ENCODE results near the gene SYNDIG1. TPM values are rescaled to one million over a fixed set of nuclear protein-coding genes. Genes with fewer than 3 reads are reported as not detected.

SYNDIG1 gene
- total and polyA plus RNA-seq, 2 donors (not counting 1 experiment from before 2014, with no cell fraction given), result not detected

DNA sequence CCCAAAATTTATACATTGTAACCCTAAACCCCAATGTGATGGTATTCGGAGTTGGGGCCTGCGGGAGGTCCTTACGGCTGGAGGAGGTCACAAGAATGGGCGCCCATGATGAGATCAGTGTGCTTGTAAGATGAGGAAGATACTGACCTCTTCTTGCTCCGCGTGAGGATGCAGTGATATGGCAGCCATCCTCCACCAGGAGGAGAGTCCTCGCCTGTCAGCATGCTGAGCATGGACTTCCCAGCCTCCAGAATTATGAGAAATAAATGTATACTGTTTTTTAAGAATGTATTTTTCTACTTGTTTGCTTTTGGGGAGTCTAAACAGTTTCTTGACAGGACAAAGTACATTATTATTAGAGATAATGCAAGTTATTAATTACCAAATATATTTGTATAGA lies 8.7 kb upstream of the SYNDIG1 start:
- no peaks in the 10 kb centered on the region for H3K4me1 ChIP-seq (ENCODE audit: control insufficient read depth in 2 of 2, insufficient read depth in 2 of 2, low read length in 2 of 2)
- no peaks in the 10 kb centered on the region for H3K9me3 ChIP-seq (ENCODE audit: control extremely low read depth in 1 of 3, control insufficient read depth in 2 of 3, insufficient read depth in 1 of 3, low read length in 2 of 3)
- no peaks in the 10 kb centered on the region for H3K36me3 ChIP-seq (replicated peaks in 1 of 2; ENCODE audit: control extremely low read depth in 1 of 2, control insufficient read depth in 1 of 2, extremely low read depth in 1 of 2, insufficient read depth in 2 of 2, low read length in 1 of 2)
- DNase-seq (no peak), ATAC-seq (ENCODE audit: low read depth) (no peak)
- H3K79me2 ChIP-seq (ENCODE audit: control insufficient read depth, insufficient read depth, low read length), result no peaks in the 10 kb centered on the region
- H3K27me3 Mint-ChIP-seq, result peaks cover 10% of the 10 kb centered on the region
- no peaks in the 10 kb centered on the region for H3K9me3 Mint-ChIP-seq (ENCODE audit: insufficient read depth)
- 94% methylated on average over 3 of the region's 7 CpGs for WGBS (ENCODE audit: insufficient coverage)
- no peak overlapping the region for H3K4me2 ChIP-seq (replicated peaks; ENCODE audit: low read depth, low read length, poor library complexity, severe bottlenecking)
- H3K27me3 ChIP-seq (replicated peaks in 1 of 4; ENCODE audit: control extremely low read depth in 1 of 4, control insufficient read depth in 3 of 4, insufficient read depth in 4 of 4, low read length in 3 of 4), result peaks cover 0 to 3% (median 0%) of the 10 kb centered on the region in 4 experiments
- H3K27ac Mint-ChIP-seq, result no peak overlapping the region
- no peak overlapping the region for H3K9ac ChIP-seq (ENCODE audit: low read length)
- intact Hi-C loops (cut with micrococcal nuclease), result no loop called here
- H2AFZ ChIP-seq (ENCODE audit: insufficient read depth, low read depth, low read length, poor library complexity, severe bottlenecking), result no peak overlapping the region
- H3K4me1 Mint-ChIP-seq, result no peaks in the 10 kb centered on the region
- no peak overlapping the region for H3K4me3 Mint-ChIP-seq
- ChIA-PET CTCF (no interaction called here), POLR2A (no interaction called here)
- H3K27ac ChIP-seq (ENCODE audit: low read length in 2 of 2), result no peak overlapping the region
- no peaks in the 10 kb centered on the region for H4K20me1 ChIP-seq (ENCODE audit: control insufficient read depth, insufficient read depth, low read length, poor library complexity, severe bottlenecking)
- no peak for TF ChIP-seq EZH2 (IDR thresholded peaks at IDR 0.05; ENCODE audit: borderline replicate concordance, insufficient read depth, low read depth, low read length, poor library complexity, severe bottlenecking)
- TF ChIP-seq, protein P1, sequence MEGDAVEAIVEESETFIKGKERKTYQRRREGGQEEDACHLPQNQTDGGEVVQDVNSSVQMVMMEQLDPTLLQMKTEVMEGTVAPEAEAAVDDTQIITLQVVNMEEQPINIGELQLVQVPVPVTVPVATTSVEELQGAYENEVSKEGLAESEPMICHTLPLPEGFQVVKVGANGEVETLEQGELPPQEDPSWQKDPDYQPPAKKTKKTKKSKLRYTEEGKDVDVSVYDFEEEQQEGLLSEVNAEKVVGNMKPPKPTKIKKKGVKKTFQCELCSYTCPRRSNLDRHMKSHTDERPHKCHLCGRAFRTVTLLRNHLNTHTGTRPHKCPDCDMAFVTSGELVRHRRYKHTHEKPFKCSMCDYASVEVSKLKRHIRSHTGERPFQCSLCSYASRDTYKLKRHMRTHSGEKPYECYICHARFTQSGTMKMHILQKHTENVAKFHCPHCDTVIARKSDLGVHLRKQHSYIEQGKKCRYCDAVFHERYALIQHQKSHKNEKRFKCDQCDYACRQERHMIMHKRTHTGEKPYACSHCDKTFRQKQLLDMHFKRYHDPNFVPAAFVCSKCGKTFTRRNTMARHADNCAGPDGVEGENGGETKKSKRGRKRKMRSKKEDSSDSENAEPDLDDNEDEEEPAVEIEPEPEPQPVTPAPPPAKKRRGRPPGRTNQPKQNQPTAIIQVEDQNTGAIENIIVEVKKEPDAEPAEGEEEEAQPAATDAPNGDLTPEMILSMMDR (IDR thresholded peaks at IDR 0.05), result no peak
- no peak overlapping the region for H3K4me3 ChIP-seq (ENCODE audit: control extremely low read depth in 1 of 5, extremely low read depth in 1 of 5, insufficient read depth in 1 of 5, low read depth in 2 of 5, low read length in 4 of 5)

- H3K9ac ChIP-seq (ENCODE audit: low read length), result no peak overlapping the region
- H3K4me1 Mint-ChIP-seq, result no peaks in the 10 kb centered on the region
- H3K27ac Mint-ChIP-seq, result no peak overlapping the region
- CTCF ChIA-PET, result no interaction called here
- no peak overlapping the region for H3K4me3 Mint-ChIP-seq
- H3K27me3 ChIP-seq (replicated peaks in 1 of 4; ENCODE audit: control extremely low read depth in 1 of 4, control insufficient read depth in 3 of 4, insufficient read depth in 4 of 4, low read length in 3 of 4), result peaks cover 0 to 3% (median 0%) of the 10 kb centered on the region in 4 experiments
- H3K4me2 ChIP-seq (replicated peaks; ENCODE audit: low read depth, low read length, poor library complexity, severe bottlenecking), result no peak overlapping the region
- intact Hi-C loops (cut with micrococcal nuclease), result no loop called here
- H3K27me3 Mint-ChIP-seq, result peaks cover 4% of the 10 kb centered on the region
- no peak overlapping the region for H3K4me3 ChIP-seq (ENCODE audit: control extremely low read depth in 1 of 5, extremely low read depth in 1 of 5, insufficient read depth in 1 of 5, low read depth in 2 of 5, low read length in 4 of 5)
- DNase-seq (no peak), ATAC-seq (ENCODE audit: low read depth) (no peak)
- POLR2A ChIA-PET, result no interaction called here
- WGBS (ENCODE audit: insufficient coverage), result 93% methylated on average over 3 of the region's 3 CpGs
- no peak overlapping the region for H2AFZ ChIP-seq (ENCODE audit: insufficient read depth, low read depth, low read length, poor library complexity, severe bottlenecking)
- H3K27ac ChIP-seq (ENCODE audit: low read length in 2 of 2), result no peak overlapping the region
- H3K9me3 ChIP-seq (ENCODE audit: control extremely low read depth in 1 of 3, control insufficient read depth in 2 of 3, insufficient read depth in 1 of 3, low read length in 2 of 3), result no peaks in the 10 kb centered on the region
- H3K9me3 Mint-ChIP-seq (ENCODE audit: insufficient read depth), result no peaks in the 10 kb centered on the region
- TF ChIP-seq, protein P1 (IDR thresholded peaks at IDR 0.05), result no peak
- TF ChIP-seq EZH2 (IDR thresholded peaks at IDR 0.05; ENCODE audit: borderline replicate concordance, insufficient read depth, low read depth, low read length, poor library complexity, severe bottlenecking), result no peak
- no peaks in the 10 kb centered on the region for H3K36me3 ChIP-seq (replicated peaks in 1 of 2; ENCODE audit: control extremely low read depth in 1 of 2, control insufficient read depth in 1 of 2, extremely low read depth in 1 of 2, insufficient read depth in 2 of 2, low read length in 1 of 2)
- no peaks in the 10 kb centered on the region for H4K20me1 ChIP-seq (ENCODE audit: control insufficient read depth, insufficient read depth, low read length, poor library complexity, severe bottlenecking)
- H3K79me2 ChIP-seq (ENCODE audit: control insufficient read depth, insufficient read depth, low read length), result no peaks in the 10 kb centered on the region
- no peaks in the 10 kb centered on the region for H3K4me1 ChIP-seq (ENCODE audit: control insufficient read depth in 2 of 2, insufficient read depth in 2 of 2, low read length in 2 of 2)
Observed at GRCh38 chr20:24461848-24462247, 7.6 kb upstream of the SYNDIG1 start.
